22Rv1 (cell line): ENCODE data around the gene GPR146.

ENCODE experiments used
- CTCF ChIP-seq: fragments of 450-650 bp; IDR thresholded peaks from 2 replicates; pipeline ENCODE4 v1.5.1; 2017; ENCODE audit warnings: mild to moderate bottlenecking
- ZFX ChIP-seq: fragments of 450-650 bp; IDR thresholded peaks from 2 replicates; pipeline ENCODE4 v1.6.1; 2017; ENCODE audit warnings: antibody characterized with exemption, borderline replicate concordance

GRCh38 chr7:995571-995970 is 48.8 kb upstream of the GPR146 start:
- TF ChIP-seq CTCF (no peak), ZFX (no peak)
